ENCODE measurements around the gene KIAA1671.

- TF ChIP-seq EZH2phosphoT487 (IDR thresholded peaks at IDR 0.05; ENCODE audit: borderline replicate concordance, low read length) (no peak), CTCF (conservative IDR thresholded peaks at IDR 0.05; ENCODE audit: low read depth, low read length) (no peak)
Measured at GRCh38 chr22:25203082-25203481, 250.6 kb downstream of the KIAA1671 start.
